K562 (cell line): Measurements from ENCODE around the gene KISS1R. TPM values are rescaled to one million over a fixed set of nuclear protein-coding genes. Genes with fewer than 3 reads are reported as not detected.
A peak's percentile ranks its signal among the peaks of the same experiment; 100 is the strongest.

ENCODE experiments used
- ELF4 ChIP-seq: fragments of 450-650 bp; formaldehyde crosslinking; IDR thresholded peaks from 2 replicates; pipeline ENCODE4 v1.4.0; 2022; ENCODE audit warnings: missing genetic modification characterization
- JUND ChIP-seq, 2 experiments: IDR thresholded peaks; 2 replicates in 1 of 2; 3 replicates in 1 of 2; pipeline ENCODE4 v1.6.1; 2011; ENCODE audit warnings: borderline replicate concordance in 2 of 2, low read depth in 2 of 2, low read length in 2 of 2, improper control_type of control experiment in 1 of 2, missing biosample characterization in 1 of 2, missing genetic modification characterization in 1 of 2, missing genetic modification reagents in 1 of 2
- MEIS2 ChIP-seq: fragments of 450-650 bp; IDR thresholded peaks from 2 replicates; pipeline ENCODE4 v1.6.1; 2014; ENCODE audit warnings: mild to moderate bottlenecking; ENCODE audit not compliant: partially characterized antibody
- NFIX ChIP-seq: fragments of 250-450 bp; sonication (Bioruptor Pico); IDR thresholded peaks from 2 replicates; pipeline ENCODE4 v1.4.0; 2020; ENCODE audit warnings: low read depth, mild to moderate bottlenecking, moderate library complexity
- POLR2AphosphoS5 ChIP-seq: IDR thresholded peaks from 2 replicates; pipeline ENCODE4 v1.6.1; 2011; ENCODE audit warnings: mild to moderate bottlenecking, low read depth, low read length, moderate library complexity; ENCODE audit not compliant: control insufficient read depth, insufficient read depth
- SMARCC2 ChIP-seq: fragments of 450-650 bp; IDR thresholded peaks from 2 replicates; pipeline ENCODE4 v1.6.1; 2017; ENCODE audit warnings: antibody characterized with exemption, moderate library complexity, mild to moderate bottlenecking, low read depth
- SP2 ChIP-seq: IDR thresholded peaks from 2 replicates; pipeline ENCODE4 v1.6.1; 2011; ENCODE audit warnings: mild to moderate bottlenecking, low read depth, low read length, moderate library complexity; ENCODE audit not compliant: poor library complexity, severe bottlenecking; ENCODE audit errors: extremely low read depth
- TARDBP ChIP-seq: fragments of 450-650 bp; IDR thresholded peaks from 2 replicates; pipeline ENCODE4 v1.6.1; 2016
- WHSC1 ChIP-seq: IDR thresholded peaks from one replicate; pipeline ENCODE4 v1.6.1; 2012; ENCODE audit warnings: low read length, control low read depth, inconsistent platforms
- ZBED1 ChIP-seq: IDR thresholded peaks from 2 replicates; pipeline ENCODE4 v1.6.1; 2014
- ZBTB49 ChIP-seq: sonication (generic); formaldehyde crosslinking; IDR thresholded peaks from 2 replicates; pipeline ENCODE4 v1.8.0; 2022; ENCODE audit warnings: missing genetic modification reagents, mild to moderate bottlenecking, borderline replicate concordance
- ZNF165 ChIP-seq: fragments of 250-450 bp; sonication (Bioruptor Pico); IDR thresholded peaks from 2 replicates; pipeline ENCODE4 v1.4.0; 2020; ENCODE audit warnings: borderline replicate concordance
- ZNF318 ChIP-seq, 2 experiments: fragments of 450-650 bp; IDR thresholded peaks; 2 replicates each; pipeline ENCODE4 v1.6.1; 2016; ENCODE audit warnings: mild to moderate bottlenecking in 2 of 2, borderline replicate concordance in 1 of 2, low read depth in 1 of 2, moderate library complexity in 1 of 2
- polyA plus RNA-seq, 8 experiments: library from polyadenylated mRNA; depleted of rRNA in 4 of 8; stranded (reverse) in 5 of 8; unstranded in 3 of 8; fragments of >200 nt; fragmentation: Nextera tagmentation in 2 of 8; fragmentation: Illumina TruSeq in 1 of 8; extraction: Ambion mirVana in 2 of 8; extraction: Trizol in 1 of 8; gene quantifications; 2 replicates each; pipeline versions ENCODE4 v1.2.1 to v1.2.3, GENCODE V29; 2011 to 2014; ENCODE audit warnings: inconsistent platforms in 1 of 8, missing spikeins in 1 of 8
- total RNA-seq, 7 experiments: library from RNA; depleted of rRNA in 6 of 7; stranded (reverse); fragments of >200 nt in 6 of 7; fragmentation: Illumina TruSeq in 2 of 7; extraction: Trizol in 2 of 7; gene quantifications; 2 replicates each; pipeline versions ENCODE4 v1.2.1 to v1.2.3, GENCODE V29; 2011 to 2021; ENCODE audit warnings: low replicate concordance in 1 of 7
- TF ChIP-seq, protein P1 (sequence below): sonication (generic); formaldehyde crosslinking; IDR thresholded peaks from 2 replicates; pipeline ENCODE4 v1.8.1; 2022; ENCODE audit warnings: missing genetic modification reagents

The KISS1R gene
- total and polyA plus RNA-seq, 9 of the 15 experiments (the other 6 are each of a cell fraction or from before 2014, with no cell fraction given), result 0.37 to 39.4 (median 2.0) TPM

DNA sequence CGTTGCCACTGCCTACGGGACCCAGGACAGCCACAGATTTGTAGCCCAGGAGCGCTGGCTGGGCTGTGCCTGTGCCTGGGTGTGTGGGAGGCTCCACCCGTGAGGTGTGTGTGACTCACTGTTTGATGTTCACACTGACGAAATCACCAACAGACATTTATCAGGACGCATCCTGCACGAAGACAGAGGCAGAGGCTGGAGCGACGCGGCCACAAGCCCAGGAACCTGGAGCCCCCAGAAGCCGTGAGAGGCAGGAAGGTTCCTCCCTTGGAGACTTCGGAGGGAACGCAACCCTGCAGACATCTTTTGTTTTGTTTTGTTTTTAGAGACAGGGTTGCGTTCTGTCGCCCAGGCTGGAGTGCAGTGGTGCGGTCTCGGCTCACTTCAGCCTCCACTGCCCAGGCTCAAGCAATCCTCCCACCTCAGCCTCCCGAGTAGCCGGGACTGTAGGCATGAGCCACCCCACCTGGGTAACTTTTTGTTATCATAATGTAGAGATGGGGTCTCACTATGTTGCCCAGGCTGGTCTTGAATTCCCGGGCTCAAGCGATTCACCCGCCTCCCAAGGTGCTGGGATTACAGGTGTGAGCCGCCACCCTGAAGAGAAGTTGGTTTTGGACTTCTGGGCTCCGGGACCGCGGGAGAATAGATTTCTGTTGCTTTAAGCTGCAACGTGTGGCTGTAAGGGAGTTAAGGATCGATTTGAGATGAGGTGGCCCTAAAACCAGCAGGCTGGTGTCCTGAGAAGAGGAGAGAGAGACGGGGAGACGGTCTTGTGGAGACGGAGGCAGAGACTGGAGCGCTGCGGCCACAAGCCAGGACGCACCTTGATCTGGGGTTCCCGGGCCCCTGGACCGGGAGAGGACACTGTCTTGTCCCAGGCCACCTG, 42.1 kb downstream of the KISS1R start (continued):
- TF ChIP-seq POLR2AphosphoS5 (peak; percentile 20; the same call in 1 of the 2 replicates), ZNF165 (CRISPR knock-in tag) (no peak), ZBED1 (no peak), TARDBP (peak; percentile 66; the same call in 1 of the 2 replicates), ZNF318 (IDR thresholded peaks at IDR 0.05; ENCODE audit: borderline replicate concordance in 1 of 2, low read depth in 1 of 2) (peak in 1 of 2 experiments; percentile 80; a peak in 2 of 4 replicates), NFIX (CRISPR knock-in tag) (no peak), WHSC1 (no peak), SP2 (no peak), SMARCC2 (peak; percentile 62; the same call in 1 of the 2 replicates), ZBTB49 (CRISPR knock-in tag) (no peak), ELF4 (CRISPR knock-in tag) (0 out of 2 replicates have a peak, but pooled peaks have one; percentile 32), MEIS2 (peak; percentile 83), JUND (IDR thresholded peaks at IDR 0.05; ENCODE audit: borderline replicate concordance, low read depth, low read length) (peak; percentile 98), JUND (tag; IDR thresholded peaks at IDR 0.05; ENCODE audit: borderline replicate concordance, low read depth, low read length) (peak; percentile 95; the same call in 2 of the 3 replicates)
- TF ChIP-seq, protein P1, sequence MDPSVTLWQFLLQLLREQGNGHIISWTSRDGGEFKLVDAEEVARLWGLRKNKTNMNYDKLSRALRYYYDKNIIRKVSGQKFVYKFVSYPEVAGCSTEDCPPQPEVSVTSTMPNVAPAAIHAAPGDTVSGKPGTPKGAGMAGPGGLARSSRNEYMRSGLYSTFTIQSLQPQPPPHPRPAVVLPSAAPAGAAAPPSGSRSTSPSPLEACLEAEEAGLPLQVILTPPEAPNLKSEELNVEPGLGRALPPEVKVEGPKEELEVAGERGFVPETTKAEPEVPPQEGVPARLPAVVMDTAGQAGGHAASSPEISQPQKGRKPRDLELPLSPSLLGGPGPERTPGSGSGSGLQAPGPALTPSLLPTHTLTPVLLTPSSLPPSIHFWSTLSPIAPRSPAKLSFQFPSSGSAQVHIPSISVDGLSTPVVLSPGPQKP, result no peak
